ENCODE measurements around the gene LRRC4C. TPM values are rescaled to one million over a fixed set of nuclear protein-coding genes. Genes with fewer than 3 reads are reported as not detected.

Gene LRRC4C
- total RNA-seq, 2 experiments from 2014 or later: not detected

DNA sequence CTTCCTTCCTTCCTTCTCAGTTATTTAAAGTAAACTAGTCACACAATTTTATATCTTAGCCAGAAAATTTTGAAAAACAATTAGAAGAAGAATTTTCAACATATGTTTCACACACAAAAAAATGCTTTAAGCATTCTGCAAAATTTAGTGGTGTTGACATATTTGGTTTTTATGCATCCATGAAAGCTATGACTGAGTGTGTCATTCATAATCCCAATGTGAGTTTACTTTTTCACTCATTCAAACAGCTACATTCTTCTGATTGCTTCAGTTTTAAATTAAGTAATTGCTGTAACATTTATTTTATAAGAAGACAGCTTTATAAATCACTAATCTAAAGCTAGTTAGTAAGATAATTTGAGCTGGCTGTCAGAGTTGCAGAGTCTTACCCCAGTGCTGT is 453.5 kb downstream of the LRRC4C start:
- Mint-ChIP-seq H3K4me1 (ENCODE audit: low read depth) (no peaks in the 10 kb centered on the region), H3K4me3 (no peak overlapping the region), H3K27me3 (no peaks in the 10 kb centered on the region), H3K9me3 (peaks cover 24% of the 10 kb centered on the region), H3K27ac (no peak overlapping the region), H3K36me3 (ENCODE audit: low read depth) (no peaks in the 10 kb centered on the region)
- DNase-seq (no peak), ATAC-seq (ENCODE audit: poor library complexity) (no peak)
- intact Hi-C loops (cut with DNase I, micrococcal nuclease): no loop called here
- Histone ChIP-seq H3K27me3 (ENCODE audit: control insufficient read depth in 1 of 2, insufficient read depth in 2 of 2, low read length in 2 of 2) (no peaks in the 10 kb centered on the region), H3K27ac (ENCODE audit: low read depth in 1 of 2, low read length in 2 of 2) (no peak overlapping the region), H3K9me3 (ENCODE audit: control insufficient read depth in 1 of 2, insufficient read depth in 1 of 2, low read length in 2 of 2) (peaks cover 0 to 5% of the 10 kb centered on the region in 2 experiments), H3K4me1 (ENCODE audit: insufficient read depth, low read length) (no peaks in the 10 kb centered on the region), H3K36me3 (ENCODE audit: insufficient read depth, low read length) (no peaks in the 10 kb centered on the region), H3K4me3 (ENCODE audit: low read length) (no peak overlapping the region)
- POLR2A ChIA-PET: no interaction called here
- CTCF ChIA-PET: no interaction called here
- TF ChIP-seq, protein P1, sequence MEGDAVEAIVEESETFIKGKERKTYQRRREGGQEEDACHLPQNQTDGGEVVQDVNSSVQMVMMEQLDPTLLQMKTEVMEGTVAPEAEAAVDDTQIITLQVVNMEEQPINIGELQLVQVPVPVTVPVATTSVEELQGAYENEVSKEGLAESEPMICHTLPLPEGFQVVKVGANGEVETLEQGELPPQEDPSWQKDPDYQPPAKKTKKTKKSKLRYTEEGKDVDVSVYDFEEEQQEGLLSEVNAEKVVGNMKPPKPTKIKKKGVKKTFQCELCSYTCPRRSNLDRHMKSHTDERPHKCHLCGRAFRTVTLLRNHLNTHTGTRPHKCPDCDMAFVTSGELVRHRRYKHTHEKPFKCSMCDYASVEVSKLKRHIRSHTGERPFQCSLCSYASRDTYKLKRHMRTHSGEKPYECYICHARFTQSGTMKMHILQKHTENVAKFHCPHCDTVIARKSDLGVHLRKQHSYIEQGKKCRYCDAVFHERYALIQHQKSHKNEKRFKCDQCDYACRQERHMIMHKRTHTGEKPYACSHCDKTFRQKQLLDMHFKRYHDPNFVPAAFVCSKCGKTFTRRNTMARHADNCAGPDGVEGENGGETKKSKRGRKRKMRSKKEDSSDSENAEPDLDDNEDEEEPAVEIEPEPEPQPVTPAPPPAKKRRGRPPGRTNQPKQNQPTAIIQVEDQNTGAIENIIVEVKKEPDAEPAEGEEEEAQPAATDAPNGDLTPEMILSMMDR (IDR thresholded peaks at IDR 0.05): no peak

DNA sequence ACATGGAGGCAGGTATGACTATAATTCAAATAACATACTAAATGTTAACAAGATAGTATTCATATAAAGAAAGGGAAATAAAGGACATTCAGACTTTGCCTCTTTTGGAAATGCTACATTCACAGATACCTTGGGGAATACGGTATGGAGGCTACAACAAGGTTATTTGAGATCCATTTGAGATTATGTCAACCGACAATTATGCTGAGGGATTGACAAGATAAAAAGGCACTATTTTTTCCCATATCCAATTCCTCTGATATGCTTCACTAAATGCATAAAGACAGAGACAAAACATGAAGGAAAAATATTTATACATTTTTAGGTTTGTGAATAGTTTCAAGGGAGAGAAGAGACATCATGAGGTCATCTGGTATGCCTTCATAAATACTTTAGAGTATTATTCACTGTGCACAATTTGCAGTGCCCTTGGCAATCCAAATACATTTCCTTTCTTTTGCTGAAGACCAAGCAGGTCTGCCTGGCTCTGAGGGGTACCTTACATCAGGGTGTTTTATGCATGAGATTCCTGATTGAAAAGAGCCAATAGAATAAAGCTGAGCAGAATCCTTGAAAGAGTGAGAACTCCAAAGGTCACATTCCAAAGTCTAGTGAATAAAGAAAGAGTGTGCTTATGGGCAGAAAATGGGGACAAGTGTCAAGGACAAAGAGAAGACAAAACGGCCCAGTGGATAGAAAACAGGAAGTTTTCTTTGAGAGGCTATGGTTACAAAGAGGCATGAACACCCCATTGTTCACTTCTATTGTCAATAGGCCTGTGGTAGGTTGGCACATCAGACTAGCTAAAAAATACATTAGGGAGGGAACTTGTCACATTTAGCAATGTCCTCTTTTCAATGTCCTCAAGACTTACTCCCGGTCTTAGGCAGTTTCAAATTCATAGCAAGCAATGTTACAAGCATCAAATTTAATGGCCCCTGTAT is 455.8 kb downstream of the LRRC4C start:
- H3K36me3 ChIP-seq (ENCODE audit: insufficient read depth, low read length): no peaks in the 10 kb centered on the region
- H3K9me3 Mint-ChIP-seq: peaks cover 25% of the 10 kb centered on the region
- ChIA-PET POLR2A (no interaction called here), CTCF (no interaction called here)
- TF ChIP-seq, protein P1 (IDR thresholded peaks at IDR 0.05): no peak
- no peaks in the 10 kb centered on the region for H3K27me3 ChIP-seq (ENCODE audit: control insufficient read depth in 1 of 2, insufficient read depth in 2 of 2, low read length in 2 of 2)
- no peaks in the 10 kb centered on the region for H3K4me1 Mint-ChIP-seq (ENCODE audit: low read depth)
- no peak overlapping the region for H3K27ac Mint-ChIP-seq
- ATAC-seq (ENCODE audit: poor library complexity): no peak
- intact Hi-C loops (cut with DNase I, micrococcal nuclease): no loop called here
- no peak overlapping the region for H3K4me3 ChIP-seq (ENCODE audit: low read length)
- H3K9me3 ChIP-seq (ENCODE audit: control insufficient read depth in 1 of 2, insufficient read depth in 1 of 2, low read length in 2 of 2): peaks cover 0 to 5% of the 10 kb centered on the region in 2 experiments
- H3K4me3 Mint-ChIP-seq: no peak overlapping the region
- no peak overlapping the region for H3K27ac ChIP-seq (ENCODE audit: low read depth in 1 of 2, low read length in 2 of 2)
- H3K27me3 Mint-ChIP-seq: no peaks in the 10 kb centered on the region
- no peaks in the 10 kb centered on the region for H3K36me3 Mint-ChIP-seq (ENCODE audit: low read depth)
- no peak for DNase-seq
- no peaks in the 10 kb centered on the region for H3K4me1 ChIP-seq (ENCODE audit: insufficient read depth, low read length)

DNA sequence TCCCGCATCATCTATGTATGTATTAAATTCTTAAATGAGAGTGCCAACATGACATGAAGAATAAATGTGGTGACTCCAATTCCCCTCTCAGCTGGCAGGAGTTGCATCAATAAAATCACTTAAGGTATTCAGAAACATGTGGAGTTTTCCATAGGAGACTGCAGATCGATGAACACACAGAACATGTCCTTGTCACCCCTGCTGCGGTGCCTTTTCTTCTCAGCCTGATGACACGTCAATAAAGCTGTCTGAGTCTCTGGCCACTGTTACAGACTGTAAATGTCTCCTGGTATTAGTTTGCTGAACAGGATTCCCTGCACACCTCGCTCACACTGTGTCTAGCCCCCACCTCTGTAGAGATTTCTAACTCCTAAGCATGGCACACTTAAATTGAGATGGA is 460.5 kb downstream of the LRRC4C start:
- TF ChIP-seq, protein P1 (IDR thresholded peaks at IDR 0.05): no peak
- Mint-ChIP-seq H3K4me3 (no peak overlapping the region), H3K27ac (no peak overlapping the region), H3K4me1 (ENCODE audit: low read depth) (no peaks in the 10 kb centered on the region), H3K36me3 (ENCODE audit: low read depth) (no peaks in the 10 kb centered on the region), H3K9me3 (peaks cover 26% of the 10 kb centered on the region), H3K27me3 (no peaks in the 10 kb centered on the region)
- DNase-seq (no peak), ATAC-seq (ENCODE audit: poor library complexity) (no peak)
- H3K4me3 ChIP-seq (ENCODE audit: low read length): no peak overlapping the region
- no peaks in the 10 kb centered on the region for H3K36me3 ChIP-seq (ENCODE audit: insufficient read depth, low read length)
- H3K9me3 ChIP-seq (ENCODE audit: control insufficient read depth in 1 of 2, insufficient read depth in 1 of 2, low read length in 2 of 2): peaks cover 0 to 5% of the 10 kb centered on the region in 2 experiments
- CTCF ChIA-PET: no interaction called here
- intact Hi-C loops (cut with DNase I, micrococcal nuclease): no loop called here
- no peak overlapping the region for H3K27ac ChIP-seq (ENCODE audit: low read depth in 1 of 2, low read length in 2 of 2)
- POLR2A ChIA-PET: no interaction called here
- no peaks in the 10 kb centered on the region for H3K4me1 ChIP-seq (ENCODE audit: insufficient read depth, low read length)
- H3K27me3 ChIP-seq (ENCODE audit: control insufficient read depth in 1 of 2, insufficient read depth in 2 of 2, low read length in 2 of 2): no peaks in the 10 kb centered on the region

All from CD4-positive, alpha-beta T cell (primary cell).